ENCODE results near the gene TMEM192.
"Not testable (repeated sequence)": the region's sequence is repeated elsewhere in the genome, so short reads cannot be mapped to it uniquely, and the experiment has no call there.

Gene TMEM192

DNA sequence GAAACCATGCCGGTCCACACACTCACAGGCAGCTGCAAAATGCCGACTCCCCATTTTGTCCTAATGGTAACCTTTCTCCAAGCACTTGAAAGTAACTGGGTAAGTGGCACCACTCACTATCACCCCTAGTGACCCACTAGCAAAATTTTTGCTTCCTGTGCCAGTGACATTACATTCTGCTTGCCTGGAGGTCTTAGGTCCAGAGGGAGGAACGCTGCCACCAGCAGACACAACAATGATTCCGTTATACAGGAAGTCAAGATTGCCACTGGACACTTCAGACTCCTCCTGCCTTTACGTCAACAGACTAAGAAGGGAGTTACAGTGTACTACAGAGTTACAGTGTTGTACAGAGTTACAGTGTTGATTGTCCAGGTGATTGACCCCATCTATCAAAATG is 11.8 kb upstream of the TMEM192 start:
- Mint-ChIP-seq H3K9me3 (no peaks in the 10 kb centered on the region), H3K4me3 (no peak overlapping the region), H3K4me1 (no peaks in the 10 kb centered on the region), H3K27me3 (peaks cover 9 to 13% of the 10 kb centered on the region in 2 donors), H3K27ac (no peak overlapping the region), H3K36me3 (no peaks in the 10 kb centered on the region)
- DNase-seq (no peak), ATAC-seq (replicated peaks) (no peak)

DNA sequence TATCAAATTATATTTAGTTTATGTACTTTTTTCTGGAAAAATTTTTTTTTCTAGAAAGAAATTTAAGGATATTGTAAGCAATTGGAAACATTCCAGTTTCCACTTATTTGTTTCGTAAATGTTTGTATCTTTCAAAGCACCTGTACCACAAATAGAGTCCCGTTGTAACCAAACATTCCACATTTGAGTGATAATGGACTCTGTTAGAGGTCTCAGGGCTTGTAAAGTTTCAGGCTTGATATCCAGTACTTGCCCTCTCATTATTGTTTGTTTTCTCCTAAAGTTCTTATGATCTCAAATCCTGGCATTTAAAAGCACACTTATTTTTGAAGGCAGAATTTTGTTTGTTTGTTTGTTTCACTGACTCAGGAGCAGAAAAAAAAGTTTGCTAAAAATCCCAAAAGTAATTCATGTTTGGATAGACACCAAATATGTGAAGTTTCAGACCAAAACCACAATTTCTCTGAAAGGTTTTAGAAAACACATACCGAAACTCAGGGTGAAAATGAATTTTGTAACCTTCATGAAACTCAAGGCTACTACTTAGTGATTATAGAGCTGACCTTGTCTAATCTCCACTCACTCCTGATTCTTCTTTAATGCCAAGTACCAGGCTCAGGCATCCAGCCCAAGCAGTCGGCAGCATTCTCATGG is 5.7 kb upstream of the TMEM192 start:
- H3K36me3 Mint-ChIP-seq, result no peaks in the 10 kb centered on the region
- H3K27me3 Mint-ChIP-seq, result peaks cover 13 to 14% of the 10 kb centered on the region in 2 donors
- DNase-seq, result no peak
- no peak for ATAC-seq (replicated peaks)
- no peak overlapping the region for H3K27ac Mint-ChIP-seq
- H3K4me1 Mint-ChIP-seq, result peaks cover 0 to 4% of the 10 kb centered on the region in 2 donors
- no peak overlapping the region for H3K4me3 Mint-ChIP-seq
- no peaks in the 10 kb centered on the region for H3K9me3 Mint-ChIP-seq

DNA sequence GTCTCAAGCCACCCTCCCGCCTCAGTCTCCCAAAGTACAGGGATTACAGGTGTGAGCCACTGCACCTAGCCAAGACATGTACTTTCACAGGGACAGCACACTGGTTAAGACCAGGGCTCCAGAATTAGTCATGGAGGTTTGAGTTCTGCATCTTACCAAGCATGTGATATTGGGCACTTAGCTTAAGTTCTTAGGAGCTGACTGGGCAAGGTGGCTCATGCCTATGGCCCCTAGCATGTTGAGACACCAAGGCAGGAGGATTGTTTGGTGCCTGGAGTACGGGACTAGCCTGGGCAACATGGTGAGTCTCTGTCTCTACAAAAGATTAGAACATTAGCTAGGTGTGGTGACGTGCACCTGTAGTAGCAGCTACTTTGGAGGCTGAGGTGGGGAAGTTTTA is 2.6 kb upstream of the TMEM192 start:
- Mint-ChIP-seq H3K4me3 (no peak overlapping the region), H3K36me3 (peaks cover under 1 to 2% of the 10 kb centered on the region in 2 donors), H3K27me3 (peaks cover 8 to 14% of the 10 kb centered on the region in 2 donors), H3K4me1 (peaks cover 3 to 17% of the 10 kb centered on the region in 2 donors), H3K9me3 (no peaks in the 10 kb centered on the region), H3K27ac (no peak overlapping the region)
- DNase-seq (no peak), ATAC-seq (replicated peaks) (no peak)

DNA sequence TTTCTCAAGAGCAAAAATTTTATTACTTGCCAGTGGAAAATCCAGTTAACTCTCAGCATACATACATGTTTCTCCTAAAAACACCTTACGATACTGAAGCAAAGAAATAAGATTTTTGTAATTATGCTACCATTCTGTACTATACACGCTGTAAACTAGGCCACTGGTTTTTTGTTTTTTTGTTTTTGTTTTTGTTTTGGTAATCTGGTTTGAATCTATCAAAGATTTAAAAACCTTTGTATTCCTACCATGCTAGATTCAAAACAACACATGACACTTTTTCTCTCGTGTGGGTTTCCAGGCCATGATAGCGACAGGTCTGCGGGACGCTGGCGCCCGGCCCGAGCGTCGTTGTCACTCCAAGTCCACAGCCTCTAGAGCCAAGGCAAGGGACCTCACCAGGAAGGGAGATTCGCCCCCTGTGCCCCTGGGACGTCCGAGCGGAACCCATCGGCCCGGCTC is 723 bp downstream of the TMEM192 start:
- Mint-ChIP-seq H3K27me3 (peaks cover 0 to 5% of the 10 kb centered on the region in 2 donors), H3K9me3 (no peaks in the 10 kb centered on the region), H3K4me1 (peaks cover 13 to 37% of the 10 kb centered on the region in 2 donors), H3K27ac (peak overlapping the region; percentile 98), H3K4me3 (peak overlapping the region; percentile 98 to 100), H3K36me3 (peaks cover 12 to 19% of the 10 kb centered on the region in 2 donors)
- DNase-seq (no peak), ATAC-seq (replicated peaks) (no peak)

DNA sequence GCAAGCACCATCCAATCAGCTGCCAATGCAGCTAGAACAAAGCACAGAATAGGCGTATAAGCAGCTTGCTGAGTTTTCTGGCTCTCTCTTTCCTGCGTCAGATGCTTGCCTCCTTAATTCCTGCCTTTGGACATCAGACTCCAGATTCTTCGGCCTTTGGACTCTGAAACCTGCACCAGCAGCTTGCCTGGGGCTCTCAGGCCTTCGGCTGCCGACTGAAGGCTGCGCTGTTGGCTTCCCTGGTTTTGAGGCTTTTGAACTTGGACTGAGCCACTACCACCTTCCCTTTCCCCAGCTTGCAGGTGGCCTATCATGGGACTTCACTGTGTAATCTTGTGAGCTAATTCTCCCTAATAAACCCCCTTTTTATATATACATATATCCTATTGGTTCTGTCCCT is 6.1 kb downstream of the TMEM192 start:
- no peak for ATAC-seq (replicated peaks)
- H3K27ac Mint-ChIP-seq, result no peak overlapping the region
- peaks cover 12 to 35% of the 10 kb centered on the region in 2 donors for H3K4me1 Mint-ChIP-seq
- peaks cover 15 to 28% of the 10 kb centered on the region in 2 donors for H3K36me3 Mint-ChIP-seq
- H3K9me3 Mint-ChIP-seq, result no peaks in the 10 kb centered on the region
- no peaks in the 10 kb centered on the region for H3K27me3 Mint-ChIP-seq
- no peak overlapping the region for H3K4me3 Mint-ChIP-seq
- DNase-seq, result no peak

DNA sequence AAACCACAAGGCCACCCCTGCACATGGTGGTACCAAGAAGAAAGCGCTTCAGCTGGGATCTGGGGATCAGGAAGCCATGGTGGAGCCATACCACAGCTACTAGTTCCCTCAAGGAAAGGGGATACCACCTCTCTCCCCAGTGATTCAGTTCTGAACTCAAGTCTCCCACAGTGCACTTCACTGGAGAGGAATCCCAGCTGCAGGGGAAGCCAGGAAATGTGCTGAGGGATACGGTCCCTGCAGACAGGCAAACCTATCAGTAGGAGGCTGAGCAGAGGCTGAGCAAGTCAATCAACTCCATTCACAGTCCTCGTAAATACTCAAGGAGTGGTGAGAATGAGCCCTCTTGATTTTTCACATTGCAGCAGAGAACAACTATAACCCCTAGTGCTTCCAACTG is 11.0 kb downstream of the TMEM192 start:
- H3K27me3 Mint-ChIP-seq, result no peaks in the 10 kb centered on the region
- no peak overlapping the region for H3K27ac Mint-ChIP-seq
- no peak overlapping the region for H3K4me3 Mint-ChIP-seq
- H3K9me3 Mint-ChIP-seq, result no peaks in the 10 kb centered on the region
- H3K4me1 Mint-ChIP-seq, result peaks cover 2 to 13% of the 10 kb centered on the region in 2 donors
- H3K36me3 Mint-ChIP-seq, result peaks cover 11 to 28% of the 10 kb centered on the region in 2 donors
- DNase-seq (no peak), ATAC-seq (replicated peaks) (no peak)

DNA sequence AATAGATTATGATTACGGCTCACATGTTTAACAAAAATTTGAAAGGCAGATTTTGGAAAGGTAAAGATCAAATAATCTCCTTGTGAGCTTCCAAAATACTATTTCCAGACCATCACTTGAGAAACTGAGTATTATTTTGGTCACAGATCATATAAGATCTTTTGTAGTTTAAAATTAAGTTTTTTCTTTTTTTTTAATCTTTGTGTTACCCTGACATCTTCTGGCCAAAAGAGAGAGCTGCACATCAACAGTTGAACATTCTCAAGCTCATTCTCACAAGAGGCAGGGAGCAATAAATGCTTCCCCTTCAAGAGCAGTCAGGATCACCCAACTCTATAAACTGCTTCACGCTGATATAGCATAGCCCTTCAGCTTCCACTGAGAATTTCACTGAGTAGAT is 15.9 kb downstream of the TMEM192 start:
- peak in 1 of 2 donors; percentile 23 for ATAC-seq (replicated peaks)

DNA sequence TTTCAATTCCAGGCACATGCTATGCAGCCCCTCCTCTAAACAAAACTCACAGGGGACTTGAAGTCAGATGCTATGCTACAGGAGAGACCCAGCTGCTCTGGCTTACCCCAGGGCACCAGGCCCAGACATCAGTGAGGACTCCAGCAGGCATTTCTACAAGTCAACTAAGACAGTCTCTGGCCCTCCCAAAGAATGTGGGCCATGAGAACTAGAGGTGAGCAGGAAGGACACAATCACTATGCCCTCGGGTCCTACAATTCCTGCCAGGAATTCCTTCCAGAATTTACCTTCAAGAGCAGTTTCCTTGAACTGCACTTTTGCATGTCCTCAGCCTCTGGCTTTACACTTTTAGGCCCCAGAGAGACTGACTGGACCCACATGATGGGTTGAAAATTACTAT is 17.4 kb downstream of the TMEM192 start:
- no peak overlapping the region for H3K4me3 Mint-ChIP-seq
- H3K4me1 Mint-ChIP-seq, result no peaks in the 10 kb centered on the region
- H3K27me3 Mint-ChIP-seq, result no peaks in the 10 kb centered on the region
- ATAC-seq (replicated peaks) (no peak), DNase-seq (no peak)
- H3K9me3 Mint-ChIP-seq, result no peaks in the 10 kb centered on the region
- H3K36me3 Mint-ChIP-seq, result peaks cover 26 to 31% of the 10 kb centered on the region in 2 donors
- no peak overlapping the region for H3K27ac Mint-ChIP-seq

More for the DNA sequence above, 15.9 kb downstream of the TMEM192 start:
- no peak for DNase-seq
- Mint-ChIP-seq H3K27me3 (no peaks in the 10 kb centered on the region), H3K4me3 (no peak overlapping the region), H3K4me1 (no peaks in the 10 kb centered on the region), H3K27ac (no peak overlapping the region), H3K9me3 (no peaks in the 10 kb centered on the region), H3K36me3 (peaks cover 21 to 29% of the 10 kb centered on the region in 2 donors)

DNA sequence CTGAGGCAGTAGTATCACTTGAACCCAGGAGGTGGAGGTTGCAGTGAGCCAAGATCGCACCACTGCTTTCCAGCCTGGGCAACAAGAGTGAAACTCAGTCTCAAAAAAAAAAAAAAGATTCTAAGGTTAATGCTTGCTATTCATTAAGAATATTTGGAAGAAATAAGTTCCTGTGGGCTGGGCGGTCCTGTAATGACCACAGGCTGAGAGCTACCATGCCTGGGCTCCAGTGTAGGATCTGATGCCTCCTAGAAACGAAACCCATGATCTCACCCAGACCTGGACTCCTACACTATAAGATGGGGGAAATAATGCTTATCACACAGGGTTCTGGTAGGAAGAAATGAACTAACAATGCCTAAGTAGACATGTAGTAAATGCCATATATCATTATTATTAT is 17.8 kb downstream of the TMEM192 start:
- H3K9me3 Mint-ChIP-seq, result no peaks in the 10 kb centered on the region

DNA sequence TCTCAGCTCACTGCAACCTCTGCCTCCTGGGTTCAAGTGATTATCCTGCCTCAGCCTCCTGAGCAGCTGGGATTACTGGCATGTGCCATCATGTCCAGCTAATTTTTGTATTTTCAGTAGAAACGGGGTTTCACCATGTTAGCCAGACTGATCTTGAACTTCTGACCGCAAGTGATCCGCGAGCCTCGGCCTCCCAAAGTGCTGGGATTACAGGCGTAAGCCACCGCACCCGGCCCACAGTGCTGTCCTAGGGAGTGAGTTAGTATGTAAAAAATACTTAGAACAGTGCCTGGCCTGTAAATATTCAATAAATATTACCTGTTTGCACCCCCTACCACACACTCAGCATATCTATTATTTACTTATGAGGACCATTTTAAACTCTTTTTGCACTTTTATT is 20.5 kb downstream of the TMEM192 start:
- ATAC-seq (replicated peaks); DNase-seq; H3K4me1 Mint-ChIP-seq; H3K9me3 Mint-ChIP-seq; H3K27me3 Mint-ChIP-seq; H3K4me3 Mint-ChIP-seq; H3K27ac Mint-ChIP-seq: not testable (repeated sequence)
- peaks cover 35 to 37% of the 10 kb centered on the region in 2 donors for H3K36me3 Mint-ChIP-seq

More for the DNA sequence above, 17.8 kb downstream of the TMEM192 start:
- Mint-ChIP-seq H3K4me3 (no peak overlapping the region), H3K27me3 (no peaks in the 10 kb centered on the region), H3K36me3 (peaks cover 28 to 33% of the 10 kb centered on the region in 2 donors), H3K27ac (no peak overlapping the region), H3K4me1 (no peaks in the 10 kb centered on the region)
- no peak for DNase-seq
- no peak for ATAC-seq (replicated peaks)

DNA sequence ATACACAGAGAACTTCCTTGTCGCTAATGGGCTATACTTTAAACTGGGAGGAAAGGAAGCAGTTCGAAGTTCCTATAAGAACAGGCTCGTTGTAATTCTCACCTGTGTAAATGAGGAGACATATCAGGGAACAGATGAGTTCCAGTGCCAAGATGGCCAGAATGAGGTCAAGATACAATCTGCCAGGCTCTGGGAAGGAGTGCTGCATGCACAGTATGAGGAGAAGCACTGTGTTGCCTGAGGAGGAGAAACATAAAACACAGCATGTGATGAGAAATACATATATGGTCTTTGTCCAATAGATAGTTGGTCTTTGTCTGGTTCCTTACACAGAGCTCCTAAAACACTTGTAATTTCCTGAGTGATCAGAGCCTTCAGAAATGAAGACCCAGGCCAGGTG is 24.3 kb downstream of the TMEM192 start:
- Mint-ChIP-seq H3K4me1 (no peaks in the 10 kb centered on the region), H3K9me3 (no peaks in the 10 kb centered on the region), H3K27me3 (no peaks in the 10 kb centered on the region), H3K36me3 (peaks cover 42 to 46% of the 10 kb centered on the region in 2 donors), H3K27ac (no peak overlapping the region), H3K4me3 (no peak overlapping the region)
- DNase-seq, result no peak
- ATAC-seq (replicated peaks), result no peak

DNA sequence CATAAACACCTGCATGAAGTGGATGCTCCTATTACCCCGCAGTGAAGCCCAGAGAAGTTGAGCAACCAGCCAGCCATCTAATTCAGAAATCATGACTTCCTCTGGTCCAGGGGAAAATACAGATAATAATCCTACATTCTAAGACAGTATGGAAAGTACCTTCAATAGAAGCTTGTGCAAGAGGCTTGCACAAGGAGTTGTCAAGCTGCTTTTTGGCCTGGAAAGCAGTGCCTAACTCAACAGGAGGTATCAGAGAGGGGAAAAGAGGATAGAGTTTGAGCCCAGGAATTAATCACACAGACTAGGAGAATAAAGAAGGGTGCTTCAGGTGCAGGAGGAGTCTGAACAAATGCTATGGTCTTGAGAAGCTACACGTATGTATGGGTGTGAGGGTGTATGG is 26.7 kb downstream of the TMEM192 start:
- H3K27ac Mint-ChIP-seq, result no peak overlapping the region
- no peak overlapping the region for H3K4me3 Mint-ChIP-seq
- ATAC-seq (replicated peaks) (no peak), DNase-seq (no peak)
- no peaks in the 10 kb centered on the region for H3K27me3 Mint-ChIP-seq
- no peaks in the 10 kb centered on the region for H3K9me3 Mint-ChIP-seq
- no peaks in the 10 kb centered on the region for H3K4me1 Mint-ChIP-seq
- H3K36me3 Mint-ChIP-seq, result peaks cover 34 to 39% of the 10 kb centered on the region in 2 donors

DNA sequence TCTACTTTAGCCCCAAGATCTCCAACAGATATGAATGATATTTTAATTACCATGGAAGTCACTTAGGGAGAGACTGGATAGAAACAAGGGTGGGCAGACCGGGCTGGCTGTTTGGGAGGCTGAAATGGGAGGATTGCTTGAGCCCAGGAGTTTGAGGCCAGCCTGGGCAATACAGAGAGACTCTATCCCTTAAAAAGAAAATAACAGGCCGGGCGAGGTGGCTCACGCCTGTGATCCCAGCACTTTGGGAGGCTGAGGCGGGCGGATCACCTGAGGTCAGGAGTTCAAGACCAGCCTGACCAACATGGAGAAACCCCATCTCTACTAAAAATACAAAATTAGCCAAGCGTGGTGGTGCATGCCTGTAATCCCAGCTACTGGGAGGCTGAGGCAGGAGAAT is 27.9 kb downstream of the TMEM192 start:
- not testable (repeated sequence) for H3K27me3 Mint-ChIP-seq; H3K4me1 Mint-ChIP-seq; DNase-seq; H3K4me3 Mint-ChIP-seq; H3K9me3 Mint-ChIP-seq; ATAC-seq (replicated peaks)
- Mint-ChIP-seq H3K36me3 (peaks cover 31 to 34% of the 10 kb centered on the region in 2 donors), H3K27ac (peak overlapping the region; percentile 56)

DNA sequence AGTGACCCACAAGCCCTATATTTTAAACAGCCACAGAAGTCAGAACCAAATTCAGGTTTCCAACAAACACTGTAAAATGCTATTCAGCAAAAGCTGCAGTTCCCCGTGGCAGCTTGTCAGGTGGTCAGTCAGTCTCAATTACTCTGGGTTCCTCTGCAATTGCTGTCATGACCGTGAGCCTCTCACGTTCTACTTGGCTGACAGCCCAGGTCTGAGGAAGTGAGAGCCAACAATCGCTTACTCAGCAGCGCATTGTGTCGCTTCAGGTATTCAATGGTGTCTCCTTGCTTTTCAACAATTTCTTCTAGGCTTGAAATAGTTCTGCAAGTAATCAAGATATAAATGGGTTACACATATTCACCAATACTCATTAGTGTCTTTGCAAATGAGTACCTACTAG is 33.2 kb downstream of the TMEM192 start:
- no peak overlapping the region for H3K27ac Mint-ChIP-seq
- ATAC-seq (replicated peaks) (peak; percentile 52 to 68), DNase-seq (no peak)
- no peaks in the 10 kb centered on the region for H3K27me3 Mint-ChIP-seq
- H3K4me1 Mint-ChIP-seq, result peaks cover 0 to 3% of the 10 kb centered on the region in 2 donors
- no peak overlapping the region for H3K4me3 Mint-ChIP-seq
- H3K9me3 Mint-ChIP-seq, result no peaks in the 10 kb centered on the region
- peaks cover 31 to 42% of the 10 kb centered on the region in 2 donors for H3K36me3 Mint-ChIP-seq

DNA sequence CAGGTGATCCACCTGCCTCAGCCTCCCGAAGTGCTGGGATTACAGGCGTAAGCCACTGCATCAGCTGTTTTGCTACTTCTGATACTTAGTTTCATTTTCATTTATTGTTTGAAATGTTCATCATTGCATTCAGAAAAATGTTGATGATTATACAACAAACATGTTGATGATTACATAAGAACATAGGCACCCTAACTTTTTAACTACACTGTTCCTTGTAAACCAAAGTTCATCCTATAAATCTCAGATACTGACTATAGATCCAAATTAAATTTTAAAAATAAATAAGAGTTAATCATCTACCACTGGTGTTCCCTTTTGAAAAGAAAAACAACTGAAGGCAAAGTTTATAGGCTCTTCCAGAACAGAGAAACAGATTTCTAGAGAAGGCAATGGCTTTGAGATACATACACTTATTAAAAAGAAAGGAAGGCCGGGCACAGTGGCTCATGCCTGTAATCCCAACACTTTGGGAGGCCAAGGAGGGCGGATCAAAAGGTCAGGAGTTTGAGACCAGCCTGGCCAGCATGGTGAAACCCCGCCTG is 35.6 kb downstream of the TMEM192 start:
- Mint-ChIP-seq H3K27ac (no peak overlapping the region), H3K4me1 (peaks cover 0 to 3% of the 10 kb centered on the region in 2 donors), H3K36me3 (peaks cover 42 to 51% of the 10 kb centered on the region in 2 donors), H3K27me3 (no peaks in the 10 kb centered on the region), H3K4me3 (no peak overlapping the region), H3K9me3 (no peaks in the 10 kb centered on the region)
- DNase-seq (no peak), ATAC-seq (replicated peaks) (no peak)

Measured in stimulated activated naive B cell treated with anti-CD40 and anti-IgM and Interleukin-4, amounts not matched to agents 10 μg/mL and 1 μg/mL and 100 μg/mL, for 72 hours (primary cell).